Measurements from ENCODE around the gene PSMB9. TPM values are rescaled to one million over a fixed set of nuclear protein-coding genes. Genes with fewer than 3 reads are reported as not detected.
"Not testable (repeated sequence)": the region's sequence is repeated elsewhere in the genome, so short reads cannot be mapped to it uniquely, and the experiment has no call there.

PSMB9 gene
- 10 to 100 TPM; 18.4 to 34.3 (median 20.0) TPM for total RNA-seq

DNA sequence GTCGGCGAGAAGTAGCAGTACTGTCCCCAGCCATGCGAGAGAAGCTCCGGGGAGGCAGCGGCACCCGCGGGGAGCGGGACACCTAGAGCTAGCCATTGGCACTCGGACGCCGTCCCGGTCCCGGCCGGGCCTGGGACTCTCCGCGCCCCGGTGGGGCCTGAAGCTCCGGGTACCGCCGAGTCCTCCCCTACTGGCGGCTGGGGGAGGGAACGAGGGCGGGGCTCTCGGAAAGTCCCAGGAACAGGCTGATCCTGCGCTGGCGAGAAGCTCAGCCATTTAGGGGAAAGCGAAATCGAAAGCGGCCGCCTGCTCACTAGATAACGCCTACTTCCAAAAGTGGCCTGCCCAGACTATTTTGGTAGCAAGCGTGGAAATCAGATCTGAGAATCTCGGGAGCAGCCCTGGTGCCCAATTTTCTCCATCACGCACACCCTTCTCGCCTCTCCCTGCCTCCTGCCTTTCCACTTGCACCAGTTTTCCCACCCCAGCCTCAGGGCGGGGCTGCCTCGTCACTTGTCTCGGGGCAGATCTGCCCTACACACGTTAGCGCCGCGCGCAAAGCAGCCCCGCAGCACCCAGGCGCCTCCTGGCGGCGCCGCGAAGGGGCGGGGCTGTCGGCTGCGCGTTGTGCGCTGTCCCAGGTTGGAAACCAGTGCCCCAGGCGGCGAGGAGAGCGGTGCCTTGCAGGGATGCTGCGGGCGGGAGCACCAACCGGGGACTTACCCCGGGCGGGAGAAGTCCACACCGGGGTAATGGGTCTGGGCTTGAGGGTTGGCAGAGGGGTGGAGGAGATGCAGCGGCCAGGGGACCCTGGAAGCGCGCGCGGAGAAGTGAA, at the start of gene PSMB9, which contains the start of gene TAP1:
PSMB9 (plus strand) TSS at position 652 of the 835 bp plus-strand sequence; CDS start at position 690, 38 bp downstream.
TAP1 (minus strand) TSS at position 164 of the 835 bp plus-strand sequence; CDS start at position 96, 68 bp downstream.
- no peaks in the 10 kb centered on the region for H3K9me3 ChIP-seq
- H3K36me3 ChIP-seq, result peaks cover 0 to 43% (median 8%) of the 10 kb centered on the region in 3 donors
- WGBS, 2 donors, result 0 to 2% methylated on average over 37 to 51 of the region's 68 CpGs
- peaks cover 0 to 42% (median 19%) of the 10 kb centered on the region in 4 donors for H3K4me1 ChIP-seq
- peak; percentile 92 to 94 for DNase-seq (ENCODE audit: low spot score in 2 of 2)
- peak within 1 kb of the TSS; percentile 78 to 99 (median 98) for H3K4me3 ChIP-seq
- peak within 1 kb of the TSS; percentile 97 to 100 (median 98) for H3K27ac ChIP-seq
- H3K27me3 ChIP-seq, result no peaks in the 10 kb centered on the region
- peak; percentile 79 to 96 (median 93) for TF ChIP-seq CTCF (IDR thresholded peaks at IDR 0.05)
- peak; percentile 86 to 90 for TF ChIP-seq POLR2A (IDR thresholded peaks at IDR 0.05)
- TF ChIP-seq EP300 (IDR thresholded peaks at IDR 0.05), result peak; percentile 77 to 90

DNA sequence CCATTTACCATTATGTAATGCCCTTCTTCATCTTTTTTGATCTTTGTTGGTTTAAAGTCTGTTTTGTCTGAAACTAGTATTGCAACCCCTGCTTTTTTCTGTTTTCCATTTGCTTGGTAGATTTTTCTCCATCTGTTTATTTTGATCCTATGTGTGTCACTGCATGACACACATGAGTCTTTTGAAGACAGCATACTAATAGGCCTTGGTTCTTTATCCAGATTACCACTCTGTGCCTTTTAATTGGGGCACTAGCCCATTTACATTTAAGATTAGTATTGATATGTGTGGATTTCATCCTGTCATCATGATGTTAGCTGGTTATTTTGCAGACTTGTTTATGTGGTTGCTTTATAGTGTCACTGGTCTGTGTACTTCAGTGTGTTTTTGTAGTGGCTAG, 48.6 kb upstream of the PSMB9 start:
- H3K36me3 ChIP-seq; H3K4me1 ChIP-seq; H3K9me3 ChIP-seq; H3K4me3 ChIP-seq; DNase-seq (ENCODE audit: low spot score in 2 of 2); H3K27ac ChIP-seq: not testable (repeated sequence)
- H3K27me3 ChIP-seq, result peaks cover 0 to 57% of the 10 kb centered on the region in 2 donors

DNA sequence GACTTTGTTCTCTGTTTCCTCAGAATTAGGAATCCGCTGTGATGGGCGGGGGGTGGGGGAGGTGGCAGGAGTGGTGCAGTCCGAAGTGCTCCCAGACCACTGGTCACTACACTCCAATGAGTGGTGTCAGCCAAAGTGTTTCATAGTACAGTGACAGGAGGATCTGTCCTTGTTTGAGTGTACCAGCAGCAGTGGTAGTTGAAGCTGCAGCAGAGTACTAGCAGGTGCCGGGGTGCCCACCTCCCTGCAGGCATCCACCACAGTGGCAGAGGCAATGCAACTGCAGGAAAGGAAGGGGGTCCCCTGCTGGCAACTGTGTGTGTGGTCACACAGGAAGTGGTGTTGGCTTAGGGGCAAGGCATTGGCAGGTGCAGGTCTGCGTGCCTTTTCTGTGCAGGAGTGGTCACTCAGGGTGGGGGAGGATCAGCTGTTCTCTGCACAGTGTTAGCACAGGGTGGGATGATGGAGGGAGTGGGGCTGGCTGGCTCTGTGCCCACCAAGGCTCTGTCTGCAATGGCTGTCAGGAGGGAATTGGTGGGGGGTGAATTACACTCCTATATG, 46.9 kb upstream of the PSMB9 start:
- Histone ChIP-seq H3K36me3 (no peaks in the 10 kb centered on the region), H3K27ac (no peak overlapping the region), H3K27me3 (peaks cover 0 to 44% of the 10 kb centered on the region in 2 donors), H3K4me3 (no peak overlapping the region), H3K9me3 (no peaks in the 10 kb centered on the region), H3K4me1 (no peaks in the 10 kb centered on the region)
- 63 to 83% methylated on average over 5 of the region's 5 CpGs for WGBS, 2 donors
- no peak for DNase-seq (ENCODE audit: low spot score in 2 of 2)
- TF ChIP-seq CTCF (IDR thresholded peaks at IDR 0.05) (no peak), EP300 (IDR thresholded peaks at IDR 0.05) (no peak), POLR2A (IDR thresholded peaks at IDR 0.05) (no peak)

DNA sequence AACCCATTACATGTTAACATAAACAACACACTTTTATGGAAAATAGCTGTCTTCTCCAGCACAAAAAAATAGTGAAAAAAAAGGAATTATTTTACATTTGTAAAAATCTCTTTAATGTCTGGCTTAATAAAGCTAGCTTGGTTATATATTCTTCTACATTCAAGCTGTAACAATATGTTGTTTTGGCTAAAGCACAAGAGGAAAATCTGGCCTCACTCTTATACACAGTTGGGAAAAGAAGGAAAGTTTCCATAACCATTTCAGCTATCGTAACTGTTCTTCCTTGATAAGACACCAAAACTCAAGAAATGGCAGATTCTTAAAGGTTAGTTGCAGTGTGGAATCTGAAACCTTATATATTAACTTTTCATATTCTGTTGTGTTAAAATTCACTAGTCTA, 44.8 kb upstream of the PSMB9 start:
- H3K4me3 ChIP-seq, result no peak overlapping the region
- H3K9me3 ChIP-seq, result no peaks in the 10 kb centered on the region
- H3K4me1 ChIP-seq, result no peaks in the 10 kb centered on the region
- TF ChIP-seq CTCF (IDR thresholded peaks at IDR 0.05) (no peak), EP300 (IDR thresholded peaks at IDR 0.05) (no peak), POLR2A (IDR thresholded peaks at IDR 0.05) (no peak)
- H3K27ac ChIP-seq, result no peak overlapping the region
- no peak for DNase-seq (ENCODE audit: low spot score in 2 of 2)
- 0 to 44% methylated on average over 1 of the region's 1 CpG for WGBS, 2 donors
- H3K36me3 ChIP-seq, result no peaks in the 10 kb centered on the region
- peaks cover 0 to 29% of the 10 kb centered on the region in 2 donors for H3K27me3 ChIP-seq

- Histone ChIP-seq H3K4me3 (no peak overlapping the region), H3K4me1 (peaks cover 0 to 12% (median 0%) of the 10 kb centered on the region in 4 donors), H3K9me3 (no peaks in the 10 kb centered on the region), H3K27ac (no peak overlapping the region), H3K36me3 (no peaks in the 10 kb centered on the region), H3K27me3 (no peaks in the 10 kb centered on the region)
- TF ChIP-seq EP300 (IDR thresholded peaks at IDR 0.05) (no peak), CTCF (IDR thresholded peaks at IDR 0.05) (no peak), POLR2A (IDR thresholded peaks at IDR 0.05) (no peak)
- 92 to 95% methylated on average over 2 of the region's 2 CpGs for WGBS, 2 donors
- no peak for DNase-seq (ENCODE audit: low spot score in 2 of 2)
Measured at GRCh38 chr6:32814145-32814544, 39.8 kb upstream of the PSMB9 start.
